DOHH2 (cell line): ENCODE results near the gene HSPB8.

Experiments
- EZH2phosphoT487 ChIP-seq: fragments of 200-600 bp; sonication (generic); IDR thresholded peaks from 2 replicates; pipeline ENCODE4 v1.6.1; 2017; ENCODE audit warnings: borderline replicate concordance, mild to moderate bottlenecking, antibody characterized with exemption, low read length, moderate library complexity, mixed read lengths
- TF ChIP-seq, protein P1 (sequence below): fragments of 200-600 bp; sonication (generic); IDR thresholded peaks from one replicate; pipeline ENCODE4 v1.5.1; 2014; ENCODE audit warnings: antibody characterized with exemption, mild to moderate bottlenecking, low read depth, low read length; ENCODE audit not compliant: poor library complexity, severe bottlenecking

DNA sequence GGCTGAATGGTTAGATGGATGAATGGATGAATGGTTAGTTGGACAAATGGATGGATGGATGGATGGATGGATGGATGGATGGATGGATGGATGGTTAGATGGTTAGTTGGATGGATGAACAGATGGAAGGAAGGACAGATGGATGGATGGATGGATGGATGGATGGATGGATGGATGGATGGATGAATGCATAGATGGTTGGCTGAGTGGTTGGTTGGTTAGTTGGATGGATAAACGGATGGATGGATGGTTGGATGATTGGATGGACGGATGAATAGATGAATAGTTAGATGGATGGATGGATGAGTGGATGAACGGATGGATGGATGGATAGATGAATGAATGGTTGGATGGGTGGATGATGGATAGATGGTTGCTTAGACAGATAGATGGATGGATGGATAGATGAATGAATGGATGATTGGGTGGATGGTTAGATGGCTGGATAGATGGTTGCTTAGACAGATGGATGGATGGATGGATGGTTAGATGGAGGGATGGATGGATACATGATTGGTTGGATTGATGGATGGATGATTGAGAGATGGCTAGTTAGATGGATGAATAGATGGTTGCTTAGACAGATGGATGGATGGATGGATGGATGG is 48.8 kb upstream of the HSPB8 start:
- TF ChIP-seq, protein P1, sequence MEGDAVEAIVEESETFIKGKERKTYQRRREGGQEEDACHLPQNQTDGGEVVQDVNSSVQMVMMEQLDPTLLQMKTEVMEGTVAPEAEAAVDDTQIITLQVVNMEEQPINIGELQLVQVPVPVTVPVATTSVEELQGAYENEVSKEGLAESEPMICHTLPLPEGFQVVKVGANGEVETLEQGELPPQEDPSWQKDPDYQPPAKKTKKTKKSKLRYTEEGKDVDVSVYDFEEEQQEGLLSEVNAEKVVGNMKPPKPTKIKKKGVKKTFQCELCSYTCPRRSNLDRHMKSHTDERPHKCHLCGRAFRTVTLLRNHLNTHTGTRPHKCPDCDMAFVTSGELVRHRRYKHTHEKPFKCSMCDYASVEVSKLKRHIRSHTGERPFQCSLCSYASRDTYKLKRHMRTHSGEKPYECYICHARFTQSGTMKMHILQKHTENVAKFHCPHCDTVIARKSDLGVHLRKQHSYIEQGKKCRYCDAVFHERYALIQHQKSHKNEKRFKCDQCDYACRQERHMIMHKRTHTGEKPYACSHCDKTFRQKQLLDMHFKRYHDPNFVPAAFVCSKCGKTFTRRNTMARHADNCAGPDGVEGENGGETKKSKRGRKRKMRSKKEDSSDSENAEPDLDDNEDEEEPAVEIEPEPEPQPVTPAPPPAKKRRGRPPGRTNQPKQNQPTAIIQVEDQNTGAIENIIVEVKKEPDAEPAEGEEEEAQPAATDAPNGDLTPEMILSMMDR = no peak
- no peak for TF ChIP-seq EZH2phosphoT487
